Mucosa of descending colon (tissue), 3 donors: ENCODE results near the gene HS3ST3A1. TPM values are rescaled to one million over a fixed set of nuclear protein-coding genes. Genes with fewer than 3 reads are reported as not detected.

Experiments
- ATAC-seq: fragments of 200-7000 bp; cut with Tn5 transposase; one replicate; pipeline ENCODE4 v1.9.1; 2020; ENCODE audit warnings: mild to moderate bottlenecking, moderate library complexity
- DNase-seq, 3 donors: peaks; one replicate each; pipeline ENCODE4 v3.0.0-alpha.2; 2020
- H3K36me3 ChIP-seq: fragments of 200-600 bp; one replicate; pipeline ENCODE4 v1.8.0; 2021; ENCODE audit warnings: low read depth, mild to moderate bottlenecking
- H3K4me1 ChIP-seq: fragments of 200-600 bp; one replicate; pipeline ENCODE4 v1.8.0; 2021; ENCODE audit warnings: low read depth, mild to moderate bottlenecking
- H3K4me3 ChIP-seq: fragments of 200-600 bp; one replicate; pipeline ENCODE4 v1.8.0; 2021; ENCODE audit warnings: mild to moderate bottlenecking
- H3K9me3 ChIP-seq: fragments of 200-600 bp; one replicate; pipeline ENCODE4 v1.8.0; 2021; ENCODE audit warnings: mild to moderate bottlenecking
- CTCF ChIP-seq: fragments of 200-600 bp; IDR thresholded peaks from one replicate; pipeline ENCODE4 v1.8.0; 2022; ENCODE audit warnings: antibody characterized with exemption, mild to moderate bottlenecking
- intact Hi-C, 2 donors: fragments of 100-400 bp; cut with DNase I in 1 of 2; cut with micrococcal nuclease in 1 of 2; formaldehyde crosslinking; loops; one replicate each; pipeline versions ENCODE4 v1.11.0 to v1.11.1; 2022; cut with DNase I, micrococcal nuclease
- total RNA-seq, 3 donors: library from RNA; stranded (reverse); fragmentation: NEBNext Ultra II Directional in 2 of 3; extraction: Animal tissue kit (Norgen Biotek cat#: 25700) in 2 of 3; gene quantifications; one replicate each; pipeline versions ENCODE4 v1.2.1 to v1.2.4, GENCODE V29; 2021 to 2023
- donor health status: DM: no; HTN: no; CAD: no; lungs with moderate emphysema.
- donor health status: DM: no; HTN: no; CAD: no.
- donor health status: DM: no; HTN: yes; CAD: no.

The HS3ST3A1 gene
- total RNA-seq, 3 donors from 2014 or later = 0.65 to 1.2 TPM; not detected in 1

GRCh38 chr17:13523164-13523563, 78.6 kb downstream of the HS3ST3A1 start:
- TF ChIP-seq CTCF = no peak
- H3K4me3 ChIP-seq = no peak overlapping the region
- H3K9me3 ChIP-seq = no peaks in the 10 kb centered on the region
- H3K36me3 ChIP-seq = no peaks in the 10 kb centered on the region
- no peak for ATAC-seq
- no peak for DNase-seq
- intact Hi-C loops = no loop called here
- H3K4me1 ChIP-seq = no peaks in the 10 kb centered on the region

GRCh38 chr17:13522749-13523148, 79.0 kb downstream of the HS3ST3A1 start:
- H3K4me3 ChIP-seq = no peak overlapping the region
- no peaks in the 10 kb centered on the region for H3K9me3 ChIP-seq
- H3K4me1 ChIP-seq = no peaks in the 10 kb centered on the region
- ATAC-seq (no peak), DNase-seq (no peak)
- no peaks in the 10 kb centered on the region for H3K36me3 ChIP-seq
- no peak for TF ChIP-seq CTCF
- intact Hi-C loops = no loop called here

- intact Hi-C loops = no loop called here
- Histone ChIP-seq H3K4me3 (no peak overlapping the region), H3K9me3 (no peaks in the 10 kb centered on the region), H3K36me3 (no peaks in the 10 kb centered on the region), H3K4me1 (no peaks in the 10 kb centered on the region)
- ATAC-seq = no peak
- DNase-seq = no peak
- no peak for TF ChIP-seq CTCF
Observed at GRCh38 chr17:13521784-13522183, 79.9 kb downstream of the HS3ST3A1 start.

- no peak for TF ChIP-seq CTCF
- intact Hi-C loops = no loop called here
- H3K4me1 ChIP-seq = no peaks in the 10 kb centered on the region
- H3K36me3 ChIP-seq = no peaks in the 10 kb centered on the region
- ATAC-seq = no peak
- no peak for DNase-seq
- no peaks in the 10 kb centered on the region for H3K9me3 ChIP-seq
- H3K4me3 ChIP-seq = no peak overlapping the region
Observed at GRCh38 chr17:13520899-13521572, 80.7 kb downstream of the HS3ST3A1 start.

- intact Hi-C loops = no loop called here
- DNase-seq (no peak), ATAC-seq (no peak)
- Histone ChIP-seq H3K9me3 (no peaks in the 10 kb centered on the region), H3K4me3 (no peak overlapping the region), H3K36me3 (no peaks in the 10 kb centered on the region), H3K4me1 (no peaks in the 10 kb centered on the region)
- no peak for TF ChIP-seq CTCF
Observed at GRCh38 chr17:13518261-13519000, 83.3 kb downstream of the HS3ST3A1 start.
